SH-SY5Y (cell line): ENCODE measurements around the gene ZNF799.

Experiments used
- GATA2 ChIP-seq: IDR thresholded peaks from 2 replicates; pipeline ENCODE4 v1.6.1; 2011; ENCODE audit warnings: mild to moderate bottlenecking, low read depth, low read length
- GATA3 ChIP-seq: IDR thresholded peaks from 2 replicates; pipeline ENCODE4 v1.6.1; 2011; ENCODE audit warnings: low read depth, mild to moderate bottlenecking, low read length, moderate library complexity

DNA sequence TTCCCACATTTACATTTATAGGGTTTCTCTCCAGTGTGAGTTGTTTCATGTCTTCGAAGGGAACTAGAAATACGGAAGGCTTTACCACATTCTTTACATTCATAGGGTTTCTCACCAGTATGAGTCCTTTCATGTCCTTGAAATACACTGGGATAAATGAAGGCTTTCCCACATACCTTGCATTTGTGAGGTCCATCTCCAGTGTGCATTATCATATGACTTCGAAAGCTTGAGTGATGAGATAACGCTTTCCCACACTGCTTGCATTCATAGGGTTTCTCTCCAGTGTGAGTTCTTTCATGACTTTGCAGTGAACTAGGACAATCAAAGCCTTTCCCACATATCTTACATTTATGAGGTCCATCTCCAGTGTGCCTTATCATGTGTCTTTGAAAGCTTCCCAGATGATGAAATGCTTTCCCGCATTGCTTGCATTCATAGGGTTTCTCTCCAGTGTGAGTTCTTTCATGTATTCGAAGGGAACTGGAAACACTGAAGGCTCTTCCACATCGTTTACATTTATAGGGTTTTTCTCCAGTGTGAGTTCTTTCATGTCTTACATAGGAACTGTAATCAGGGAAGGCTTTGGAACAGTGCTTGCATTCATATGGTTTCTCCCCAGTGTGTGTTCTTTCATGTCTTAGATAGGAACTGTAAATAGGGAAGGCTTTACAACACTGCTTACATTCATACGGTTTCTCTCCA lies 50.7 kb downstream of the ZNF799 start:
- TF ChIP-seq GATA2 (no peak), GATA3 (no peak)
